Ascending aorta (tissue), 2 donors: ENCODE measurements around the gene SH2D3A. TPM values are rescaled to one million over a fixed set of nuclear protein-coding genes. Genes with fewer than 3 reads are reported as not detected.
A peak's percentile ranks its signal among the peaks of the same experiment; 100 is the strongest.

ENCODE experiments used
- DNase-seq, 2 donors: peaks; one replicate each; pipeline ENCODE4 v3.0.0-alpha.2; 2019; ENCODE audit warnings: low spot score in 2 of 2
- H3K27ac ChIP-seq, 2 donors: fragments of 200-600 bp; sonication (generic); one replicate each; pipeline ENCODE4 v1.5.1; 2016 to 2017; ENCODE audit warnings: mild to moderate bottlenecking in 1 of 2
- H3K27me3 ChIP-seq: fragments of 200-600 bp; sonication (generic); one replicate; pipeline ENCODE4 v1.5.1; 2017
- H3K36me3 ChIP-seq, 2 donors: fragments of 200-600 bp; sonication (generic); one replicate each; pipeline ENCODE4 v1.5.1; 2016
- H3K4me1 ChIP-seq, 2 donors: fragments of 200-600 bp; sonication (generic); one replicate each; pipeline ENCODE4 v1.5.1; 2016 to 2017; ENCODE audit warnings: mild to moderate bottlenecking in 1 of 2
- H3K4me3 ChIP-seq, 2 donors: fragments of 200-600 bp; sonication (generic); one replicate each; pipeline ENCODE4 v1.5.1; 2016 to 2017; ENCODE audit warnings: mild to moderate bottlenecking in 1 of 2
- H3K9me3 ChIP-seq, 2 donors: fragments of 200-600 bp; sonication (generic); one replicate each; pipeline ENCODE4 v1.5.1; 2016
- CTCF ChIP-seq, 3 experiments: fragments of 200-600 bp in 2 of 3; fragments of 450-650 bp in 1 of 3; sonication (generic) in 2 of 3; IDR thresholded peaks; one replicate each; pipeline ENCODE4 v1.5.1; 2016 to 2019; ENCODE audit warnings: antibody characterized with exemption in 3 of 3, mild to moderate bottlenecking in 1 of 3, moderate library complexity in 1 of 3
- intact Hi-C: fragments of 100-400 bp; cut with DNase I; formaldehyde crosslinking; loops from one replicate; pipeline ENCODE4 v1.15.1; 2023
- total RNA-seq: library from RNA; depleted of rRNA; stranded (reverse); fragments of >200 nt; gene quantifications from one replicate; pipeline ENCODE4 v1.1.0, GENCODE V29; 2016

The SH2D3A gene
- total RNA-seq, 1 donor from 2014 or later: not detected

DNA sequence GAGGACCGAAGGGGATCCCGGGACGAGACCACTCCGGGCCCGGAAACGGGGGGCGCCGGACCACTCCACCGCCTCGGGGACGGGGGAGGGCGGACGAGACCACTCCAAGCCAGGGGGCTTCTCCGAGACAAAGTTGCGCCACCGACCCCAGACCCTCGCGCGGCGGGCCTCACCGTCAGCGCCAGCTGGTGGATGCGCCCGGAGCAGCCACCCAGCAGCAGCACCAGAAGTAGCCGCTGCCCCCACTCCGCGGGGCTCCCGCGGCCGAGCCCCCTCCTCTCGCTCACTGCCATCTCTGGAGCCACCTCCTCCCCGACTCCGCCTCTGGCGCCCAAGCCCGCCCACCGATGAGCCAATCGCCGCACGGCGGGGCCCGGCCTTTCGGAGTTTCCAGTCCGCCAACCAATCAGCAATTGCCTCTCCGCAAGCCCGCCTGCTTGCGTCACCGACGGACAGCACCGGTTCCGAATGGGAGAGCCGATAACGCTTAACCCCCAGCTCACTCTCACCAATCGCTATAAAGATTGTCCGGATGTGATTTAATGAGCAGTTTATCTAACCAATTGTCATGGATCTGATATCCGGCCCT is 29.9 kb downstream of the SH2D3A start, which contains the start of gene GPR108:
GPR108 (minus strand) TSS at position 297 of the 589 bp plus-strand sequence; CDS start at position 293, 4 bp downstream.
- Histone ChIP-seq H3K27ac (peak within 1 kb of the TSS; percentile 86 to 97), H3K27me3 (no peaks in the 10 kb centered on the region), H3K4me1 (peaks cover 3 to 30% of the 10 kb centered on the region in 2 donors), H3K9me3 (no peaks in the 10 kb centered on the region), H3K36me3 (peaks cover 4 to 15% of the 10 kb centered on the region in 2 donors), H3K4me3 (peak within 1 kb of the TSS; percentile 72 to 87)
- intact Hi-C loops: loop anchor here (1.0 to 10.0 kb wide), 10 partner anchors 16 to 1113 kb away; partner anchors contain the start of genes ALKBH7, KHSRP, PET100 and SAFB
- no peak for TF ChIP-seq CTCF (IDR thresholded peaks at IDR 0.05)
- DNase-seq: peak; percentile 99 to 100

- H3K36me3 ChIP-seq: peaks cover 9 to 19% of the 10 kb centered on the region in 2 donors
- H3K9me3 ChIP-seq: no peaks in the 10 kb centered on the region
- peaks cover 3 to 26% of the 10 kb centered on the region in 2 donors for H3K4me1 ChIP-seq
- peak in 1 of 3 experiments; percentile 12 for TF ChIP-seq CTCF (IDR thresholded peaks at IDR 0.05)
- no peak for DNase-seq
- H3K27ac ChIP-seq: peak overlapping the region; percentile 83 to 97
- H3K4me3 ChIP-seq: peak overlapping the region; percentile 72 to 87
- H3K27me3 ChIP-seq: no peaks in the 10 kb centered on the region
- intact Hi-C loops: loop anchor here (1.0 to 10.0 kb wide), 10 partner anchors 16 to 1112 kb away; partner anchors contain the start of genes ALKBH7, KHSRP, PET100 and SAFB
These were observed 30.3 kb downstream of the SH2D3A start for GRCh38 chr19:6736917-6737283.

DNA sequence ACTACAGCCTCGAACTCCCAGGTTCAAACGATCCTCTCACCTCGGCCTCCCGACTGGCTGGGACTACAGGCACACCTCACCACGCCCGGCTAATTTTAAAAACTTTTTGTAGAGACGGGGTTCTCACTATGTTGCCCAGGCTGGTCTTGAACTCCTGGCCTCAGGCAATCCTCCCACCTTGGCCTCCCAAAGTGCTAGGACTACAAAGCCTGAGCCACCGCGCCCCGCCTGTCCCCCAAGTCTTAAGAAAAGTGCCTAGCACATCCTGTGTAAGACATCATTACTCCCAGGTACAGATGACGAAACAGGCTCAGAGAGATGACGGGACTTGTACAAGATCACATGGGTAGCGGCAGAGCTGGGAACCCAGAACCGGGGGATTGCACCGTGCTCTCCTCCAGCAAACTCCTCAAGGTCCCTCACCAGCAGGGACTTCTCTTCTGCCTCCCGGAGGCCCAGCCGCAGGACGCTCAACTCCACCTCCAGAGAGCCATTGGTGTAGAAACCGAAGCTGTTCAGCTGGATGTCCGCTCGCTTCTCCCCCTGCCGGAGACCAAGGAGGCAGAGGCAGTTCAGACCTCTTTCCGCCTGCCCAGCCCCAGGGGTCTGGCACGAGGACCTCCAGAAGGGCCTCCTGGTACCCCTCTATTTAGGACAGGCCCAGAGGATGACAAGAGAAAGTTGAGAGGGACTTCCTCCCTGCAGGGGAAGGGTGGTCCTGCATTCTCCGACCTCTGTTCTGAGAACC is 30.9 kb downstream of the SH2D3A start:
- Histone ChIP-seq H3K4me3 (peak overlapping the region; percentile 72 to 87), H3K36me3 (peaks cover 14 to 25% of the 10 kb centered on the region in 2 donors), H3K27ac (peak overlapping the region; percentile 83 to 97), H3K4me1 (peaks cover 3 to 22% of the 10 kb centered on the region in 2 donors), H3K27me3 (no peaks in the 10 kb centered on the region), H3K9me3 (no peaks in the 10 kb centered on the region)
- intact Hi-C loops: loop anchor here (2.0 to 10.0 kb wide), 7 partner anchors 219 to 1112 kb away; partner anchors contain the start of genes KHSRP, PET100, SAFB and SAFB2
- TF ChIP-seq CTCF (IDR thresholded peaks at IDR 0.05): peak; percentile 50 to 62 (median 52)
- peak in 1 of 2 donors; percentile 87 for DNase-seq

DNA sequence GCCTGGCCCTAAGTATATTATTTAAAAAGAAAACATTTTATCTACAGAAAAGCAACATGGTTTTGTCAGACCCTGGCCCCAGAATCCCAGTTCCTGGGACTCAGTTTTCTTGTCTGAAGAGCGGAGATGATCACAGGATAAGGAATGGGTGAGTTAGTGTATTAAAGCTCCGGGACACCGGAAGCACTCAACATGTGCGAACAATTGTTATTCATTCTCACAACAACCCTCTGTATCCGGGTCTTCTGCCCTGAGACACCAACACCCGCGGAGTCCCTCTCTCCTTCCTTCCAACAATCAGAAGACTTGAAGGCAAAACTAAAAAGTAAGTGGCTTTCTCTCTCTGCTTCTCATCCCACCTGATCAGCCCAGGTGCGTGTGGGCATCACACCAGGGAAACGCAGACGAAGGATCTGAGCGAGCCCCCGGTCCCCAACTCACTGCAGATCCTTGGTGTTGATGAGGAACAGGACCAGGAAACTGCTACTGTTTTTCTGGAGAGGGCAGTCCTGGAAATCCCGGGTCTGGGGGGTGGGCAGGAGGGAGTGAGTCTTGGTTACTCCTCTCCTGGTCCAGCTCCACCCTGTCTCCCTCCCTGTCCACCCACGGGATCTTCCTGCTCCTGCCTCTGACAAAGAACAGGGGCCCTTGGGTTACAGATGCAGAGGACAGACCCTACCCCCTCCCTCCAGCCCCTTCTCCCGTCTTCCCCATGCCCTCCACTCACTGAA is 31.9 kb downstream of the SH2D3A start:
- no peak for TF ChIP-seq CTCF (IDR thresholded peaks at IDR 0.05)
- H3K27ac ChIP-seq: peak overlapping the region in 1 of 2 donors; percentile 97
- H3K4me3 ChIP-seq: no peak overlapping the region
- intact Hi-C loops: loop anchor here (5.0 to 10.0 kb wide), 5 partner anchors 218 to 1111 kb away; partner anchors contain the start of genes KHSRP, SAFB, SAFB2 and ZNF358
- no peak for DNase-seq
- H3K36me3 ChIP-seq: peaks cover 18 to 32% of the 10 kb centered on the region in 2 donors
- no peaks in the 10 kb centered on the region for H3K9me3 ChIP-seq
- peaks cover 3 to 22% of the 10 kb centered on the region in 2 donors for H3K4me1 ChIP-seq
- no peaks in the 10 kb centered on the region for H3K27me3 ChIP-seq

GRCh38 chr19:6734096-6734696 is 33.0 kb downstream of the SH2D3A start:
- peaks cover 18 to 32% of the 10 kb centered on the region in 2 donors for H3K36me3 ChIP-seq
- H3K4me1 ChIP-seq: peaks cover 3 to 22% of the 10 kb centered on the region in 2 donors
- DNase-seq: no peak
- H3K27ac ChIP-seq: no peak overlapping the region
- H3K27me3 ChIP-seq: no peaks in the 10 kb centered on the region
- H3K4me3 ChIP-seq: no peak overlapping the region
- H3K9me3 ChIP-seq: no peaks in the 10 kb centered on the region
- intact Hi-C loops: loop anchor here (10.0 kb wide), 3 partner anchors 309 to 1109 kb away; partner anchors contain the start of genes KHSRP, SAFB, SAFB2 and ZNF358
- TF ChIP-seq CTCF (IDR thresholded peaks at IDR 0.05): no peak
